Measurements from ENCODE around the gene PA2G4. TPM values are rescaled to one million over a fixed set of nuclear protein-coding genes. Genes with fewer than 3 reads are reported as not detected.

The PA2G4 gene
- total and polyA plus RNA-seq, 10 of the 15 experiments (the other 5 are each of a cell fraction or from before 2014, with no cell fraction given): 148 to 514 (median 406) TPM

GRCh38 chr12:56078427-56078826 is 25.9 kb upstream of the PA2G4 start:
- in situ Hi-C loops (cut with MboI): no loop called here
- TF ChIP-seq WRNIP1 (IDR thresholded peaks at IDR 0.05; ENCODE audit: borderline replicate concordance, low read depth, low read length) (no peak), CREB1 (IDR thresholded peaks at IDR 0.05; ENCODE audit: low read depth) (no peak), YBX1 (IDR thresholded peaks at IDR 0.05) (no peak)
- ChIA-PET CTCF (interaction anchor here (0.6 to 0.7 kb wide), 2 partner anchors 80 to 353 kb away, joined by 3 read pairs; no protein-coding TSS in a partner anchor), POLR2A (interaction anchor here (0.6 to 0.9 kb wide), 3 partner anchors 10 to 81 kb away, joined by 3 to 4 read pairs (median 4); no protein-coding TSS in a partner anchor), RAD21 (ENCODE audit: unreplicated experiment) (no interaction called here), SMC1A (ENCODE audit: uncharacterized antibody, unreplicated experiment) (no interaction called here)
- Histone ChIP-seq H3K4me3 (no peak overlapping the region), H3K4me2 (ENCODE audit: control insufficient read depth, insufficient read depth) (no peak overlapping the region), H3K4me1 (ENCODE audit: control insufficient read depth, insufficient read depth, low read length) (no peaks in the 10 kb centered on the region), H3K9ac (ENCODE audit: control insufficient read depth, insufficient read depth, low read length) (no peak overlapping the region), H3K9me3 (replicated peaks; ENCODE audit: control insufficient read depth, insufficient read depth, low read length) (no peaks in the 10 kb centered on the region), H2AFZ (ENCODE audit: control insufficient read depth, low read depth, low read length) (no peak overlapping the region), H3K36me3 (ENCODE audit: control insufficient read depth in 2 of 2, insufficient read depth in 2 of 2, low read length in 1 of 2) (no peaks in the 10 kb centered on the region), H3K79me2 (ENCODE audit: control insufficient read depth, insufficient read depth, low read length) (no peaks in the 10 kb centered on the region), H3K27me3 (replicated peaks in 1 of 2; ENCODE audit: control insufficient read depth in 2 of 2, insufficient read depth in 2 of 2, low read length in 1 of 2) (peaks cover 9 to 15% of the 10 kb centered on the region in 2 experiments; a peak in 3 of 4 replicates), H4K20me1 (ENCODE audit: control insufficient read depth, insufficient read depth) (no peaks in the 10 kb centered on the region), H3K27ac (ENCODE audit: control insufficient read depth, insufficient read depth) (no peak overlapping the region)
- no peak for FAIRE-seq
- no peak for ATAC-seq
- 100% methylated on average over 1 of the region's 1 CpG for WGBS (ENCODE audit: insufficient coverage, insufficient replicate concordance, low lambda C conversion rate, missing lambda C conversion rate)
- intact Hi-C loops (cut with micrococcal nuclease; ENCODE audit: unreplicated experiment): no loop called here
- no TSS peak for BruUV-seq (replicated peaks)
- DNase-seq (ENCODE audit: low read depth, low spot score): no peak

- ATAC-seq: peak; percentile 86
- H3K36me3 ChIP-seq (ENCODE audit: control insufficient read depth in 2 of 2, insufficient read depth in 2 of 2, low read length in 1 of 2): no peaks in the 10 kb centered on the region
- intact Hi-C loops (cut with micrococcal nuclease; ENCODE audit: unreplicated experiment) (no loop called here), in situ Hi-C loops (cut with MboI) (no loop called here)
- H3K9me3 ChIP-seq (replicated peaks; ENCODE audit: control insufficient read depth, insufficient read depth, low read length): no peaks in the 10 kb centered on the region
- ChIA-PET CTCF (interaction anchor here (0.6 kb wide), 2 partner anchors 352 to 360 kb away, joined by 3 read pairs; no protein-coding TSS in a partner anchor), SMC1A (ENCODE audit: uncharacterized antibody, unreplicated experiment) (no interaction called here), POLR2A (no interaction called here), RAD21 (ENCODE audit: unreplicated experiment) (no interaction called here)
- H3K79me2 ChIP-seq (ENCODE audit: control insufficient read depth, insufficient read depth, low read length): no peaks in the 10 kb centered on the region
- no peak for FAIRE-seq
- H3K4me3 ChIP-seq: peak overlapping the region; percentile 65
- no peak for DNase-seq (ENCODE audit: low read depth, low spot score)
- peak overlapping the region; percentile 95 for H3K4me2 ChIP-seq (ENCODE audit: control insufficient read depth, insufficient read depth)
- 10% methylated on average over 50 of the region's 50 CpGs for WGBS (ENCODE audit: insufficient coverage, insufficient replicate concordance, low lambda C conversion rate, missing lambda C conversion rate)
- peaks cover 9 to 15% of the 10 kb centered on the region in 2 experiments; a peak in 3 of 4 replicates for H3K27me3 ChIP-seq (replicated peaks in 1 of 2; ENCODE audit: control insufficient read depth in 2 of 2, insufficient read depth in 2 of 2, low read length in 1 of 2)
- BruUV-seq (replicated peaks): no TSS peak
- H3K9ac ChIP-seq (ENCODE audit: control insufficient read depth, insufficient read depth, low read length): no peak overlapping the region
- peak overlapping the region; percentile 55 for H2AFZ ChIP-seq (ENCODE audit: control insufficient read depth, low read depth, low read length)
- no peaks in the 10 kb centered on the region for H4K20me1 ChIP-seq (ENCODE audit: control insufficient read depth, insufficient read depth)
- no peaks in the 10 kb centered on the region for H3K4me1 ChIP-seq (ENCODE audit: control insufficient read depth, insufficient read depth, low read length)
- no peak overlapping the region for H3K27ac ChIP-seq (ENCODE audit: control insufficient read depth, insufficient read depth)
- no peak for TF ChIP-seq ESRRA (IDR thresholded peaks at IDR 0.05; ENCODE audit: low read length)
- TF ChIP-seq HDGF (IDR thresholded peaks at IDR 0.05): no peak
- no peak for TF ChIP-seq SMAD5 (IDR thresholded peaks at IDR 0.05; ENCODE audit: low read depth)
- TF ChIP-seq SPI1 (IDR thresholded peaks at IDR 0.05; ENCODE audit: borderline replicate concordance, insufficient read depth, low read depth, low read length): no peak
- no peak for TF ChIP-seq FOXM1 (IDR thresholded peaks at IDR 0.05; ENCODE audit: low read depth, low read length)
- TF ChIP-seq, protein P1, sequence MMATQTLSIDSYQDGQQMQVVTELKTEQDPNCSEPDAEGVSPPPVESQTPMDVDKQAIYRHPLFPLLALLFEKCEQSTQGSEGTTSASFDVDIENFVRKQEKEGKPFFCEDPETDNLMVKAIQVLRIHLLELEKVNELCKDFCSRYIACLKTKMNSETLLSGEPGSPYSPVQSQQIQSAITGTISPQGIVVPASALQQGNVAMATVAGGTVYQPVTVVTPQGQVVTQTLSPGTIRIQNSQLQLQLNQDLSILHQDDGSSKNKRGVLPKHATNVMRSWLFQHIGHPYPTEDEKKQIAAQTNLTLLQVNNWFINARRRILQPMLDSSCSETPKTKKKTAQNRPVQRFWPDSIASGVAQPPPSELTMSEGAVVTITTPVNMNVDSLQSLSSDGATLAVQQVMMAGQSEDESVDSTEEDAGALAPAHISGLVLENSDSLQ (IDR thresholded peaks at IDR 0.05): no peak
- TF ChIP-seq RUNX3 (IDR thresholded peaks at IDR 0.05; ENCODE audit: low read length): peak; percentile 8; the same call in 1 of the 2 replicates
- TF ChIP-seq EGR1 (IDR thresholded peaks at IDR 0.05; ENCODE audit: borderline replicate concordance in 1 of 2, low read depth in 2 of 2, low read length in 2 of 2): no peak
- TF ChIP-seq, protein P2, sequence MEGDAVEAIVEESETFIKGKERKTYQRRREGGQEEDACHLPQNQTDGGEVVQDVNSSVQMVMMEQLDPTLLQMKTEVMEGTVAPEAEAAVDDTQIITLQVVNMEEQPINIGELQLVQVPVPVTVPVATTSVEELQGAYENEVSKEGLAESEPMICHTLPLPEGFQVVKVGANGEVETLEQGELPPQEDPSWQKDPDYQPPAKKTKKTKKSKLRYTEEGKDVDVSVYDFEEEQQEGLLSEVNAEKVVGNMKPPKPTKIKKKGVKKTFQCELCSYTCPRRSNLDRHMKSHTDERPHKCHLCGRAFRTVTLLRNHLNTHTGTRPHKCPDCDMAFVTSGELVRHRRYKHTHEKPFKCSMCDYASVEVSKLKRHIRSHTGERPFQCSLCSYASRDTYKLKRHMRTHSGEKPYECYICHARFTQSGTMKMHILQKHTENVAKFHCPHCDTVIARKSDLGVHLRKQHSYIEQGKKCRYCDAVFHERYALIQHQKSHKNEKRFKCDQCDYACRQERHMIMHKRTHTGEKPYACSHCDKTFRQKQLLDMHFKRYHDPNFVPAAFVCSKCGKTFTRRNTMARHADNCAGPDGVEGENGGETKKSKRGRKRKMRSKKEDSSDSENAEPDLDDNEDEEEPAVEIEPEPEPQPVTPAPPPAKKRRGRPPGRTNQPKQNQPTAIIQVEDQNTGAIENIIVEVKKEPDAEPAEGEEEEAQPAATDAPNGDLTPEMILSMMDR (IDR thresholded peaks at IDR 0.05 in 2 of 3, conservative IDR thresholded peaks at IDR 0.05 in 1 of 3; ENCODE audit: control insufficient read depth in 2 of 3, extremely low read depth in 1 of 3, insufficient read depth in 1 of 3, low read depth in 3 of 3, low read length in 3 of 3): peak; percentile 37 to 61 (median 45)
- TF ChIP-seq IKZF2 (IDR thresholded peaks at IDR 0.05): no peak
- peak; percentile 66; the same call in 1 of the 2 replicates for TF ChIP-seq TCF3 (IDR thresholded peaks at IDR 0.05; ENCODE audit: borderline replicate concordance, insufficient read depth, low read depth, low read length)
- TF ChIP-seq BCL11A (IDR thresholded peaks at IDR 0.05; ENCODE audit: low read depth, low read length): no peak
Observed at GRCh38 chr12:56078931-56079722, 25.2 kb upstream of the PA2G4 start.
